Endometrium (tissue), 2 donors: ENCODE results near the gene PAGR1.
"Not testable (repeated sequence)": the region's sequence is repeated elsewhere in the genome, so short reads cannot be mapped to it uniquely, and the experiment has no call there.

Experiments used
- FAIRE-seq: peaks from 2 replicates; lab custom pipeline; 2012; peaks lifted over from hg19 to GRCh38; lab: Jason Lieb, UNC
- donor health status: control.
- donor health status: control.

The PAGR1 gene

DNA sequence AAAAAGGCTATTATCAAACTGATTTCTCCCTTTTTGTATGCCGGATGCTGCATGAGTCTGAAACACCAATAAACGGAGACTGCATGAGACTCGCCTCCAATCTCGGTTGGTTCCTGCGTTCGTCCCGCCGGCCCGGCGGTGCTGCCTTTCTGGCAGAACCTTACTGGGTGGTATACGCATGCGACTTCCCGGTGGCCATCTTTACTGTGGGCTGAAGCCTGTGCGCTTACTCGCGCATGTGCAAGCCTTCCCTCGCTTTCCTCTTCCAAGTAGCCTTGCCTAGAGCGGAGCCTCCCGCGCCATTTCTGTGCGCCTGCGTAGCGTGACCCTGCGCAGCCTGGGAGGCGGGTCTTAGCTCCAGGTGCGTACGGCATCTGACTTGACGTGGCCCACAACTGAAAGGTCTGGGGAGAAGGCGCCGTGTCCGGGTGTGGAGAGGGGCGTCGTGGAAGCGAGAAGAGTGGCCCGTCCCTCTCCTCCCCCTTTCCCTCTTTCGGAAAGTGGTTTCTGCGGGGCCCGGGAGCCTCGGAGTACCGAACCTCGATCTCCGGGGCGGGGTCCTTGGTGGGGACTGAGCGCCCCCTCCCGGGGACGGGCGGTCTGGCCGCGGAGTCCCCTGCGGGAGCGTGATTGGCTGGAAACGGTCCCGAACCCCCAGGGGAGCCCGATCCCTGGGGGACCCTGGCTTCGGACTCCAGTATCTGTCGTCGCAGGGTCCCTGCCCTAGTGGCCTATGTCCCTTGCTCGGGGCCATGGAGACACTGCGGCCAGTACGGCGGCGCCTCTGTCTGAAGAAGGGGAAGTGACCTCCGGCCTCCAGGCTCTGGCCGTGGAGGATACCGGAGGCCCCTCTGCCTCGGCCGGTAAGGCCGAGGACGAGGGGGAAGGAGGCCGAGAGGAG lies at the start of gene PAGR1:
TSS of gene PAGR1 (plus strand) at position 360 of the 901 bp plus-strand sequence. CDS start at position 734, 374 bp downstream.
- peak; percentile 78 for FAIRE-seq

DNA sequence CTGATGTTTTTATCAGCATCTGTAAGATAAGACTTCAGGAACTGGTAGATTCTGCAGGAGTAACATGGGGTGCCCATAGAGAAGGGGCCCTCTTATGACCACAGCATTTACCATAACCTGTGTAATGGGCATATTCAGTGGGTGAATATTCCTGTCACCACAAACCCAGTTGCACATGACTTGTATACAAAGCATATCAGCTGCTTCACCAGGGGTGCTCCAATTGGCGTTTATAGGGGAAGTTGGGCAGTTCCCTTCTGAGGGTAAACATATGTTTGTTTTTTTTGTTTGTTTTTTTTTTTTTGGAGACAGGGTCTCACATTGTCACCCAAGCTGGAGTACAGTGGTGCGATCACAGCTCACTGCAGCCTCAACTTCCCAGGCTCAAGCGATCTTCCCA lies 49.4 kb upstream of the PAGR1 start:
- FAIRE-seq: no peak

DNA sequence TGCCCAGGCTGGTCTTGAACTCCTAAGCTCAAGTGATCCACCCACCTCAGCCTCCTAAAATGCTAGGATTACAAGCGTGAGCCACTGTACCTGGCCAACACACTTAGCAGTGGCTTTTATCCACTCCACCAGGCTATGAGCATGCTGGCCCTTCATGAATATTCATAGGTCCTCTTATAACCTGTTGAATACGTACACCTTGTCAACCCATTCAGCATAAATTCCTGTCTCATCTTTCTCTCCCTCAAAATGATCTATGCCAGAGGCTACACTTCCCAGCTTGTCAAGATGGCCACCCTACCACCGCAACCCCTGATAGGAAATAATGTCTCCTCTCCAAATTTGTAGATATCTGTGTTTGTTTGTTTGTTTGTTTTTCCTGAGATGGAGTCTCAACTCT lies 48.9 kb upstream of the PAGR1 start:
- no peak for FAIRE-seq

DNA sequence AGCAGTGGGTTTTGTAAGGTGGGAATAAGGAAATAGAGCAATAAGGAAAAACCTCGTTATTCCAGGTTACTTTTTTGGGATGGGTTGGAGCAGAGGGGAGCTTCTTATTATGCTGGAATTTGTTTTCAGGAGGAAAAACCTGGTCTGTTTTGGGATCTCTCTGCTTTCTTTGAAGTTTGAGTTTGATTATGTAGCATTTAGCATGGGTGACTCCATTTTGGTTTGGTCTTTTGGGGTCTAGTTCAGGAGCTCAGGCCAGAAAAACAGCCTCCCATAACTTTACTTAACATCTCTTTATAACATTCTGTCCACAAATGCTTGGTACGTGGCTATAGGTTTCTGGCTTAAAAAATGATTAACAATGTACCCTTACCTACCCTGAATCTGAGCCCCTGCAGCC lies 46.4 kb upstream of the PAGR1 start:
- FAIRE-seq: no peak

DNA sequence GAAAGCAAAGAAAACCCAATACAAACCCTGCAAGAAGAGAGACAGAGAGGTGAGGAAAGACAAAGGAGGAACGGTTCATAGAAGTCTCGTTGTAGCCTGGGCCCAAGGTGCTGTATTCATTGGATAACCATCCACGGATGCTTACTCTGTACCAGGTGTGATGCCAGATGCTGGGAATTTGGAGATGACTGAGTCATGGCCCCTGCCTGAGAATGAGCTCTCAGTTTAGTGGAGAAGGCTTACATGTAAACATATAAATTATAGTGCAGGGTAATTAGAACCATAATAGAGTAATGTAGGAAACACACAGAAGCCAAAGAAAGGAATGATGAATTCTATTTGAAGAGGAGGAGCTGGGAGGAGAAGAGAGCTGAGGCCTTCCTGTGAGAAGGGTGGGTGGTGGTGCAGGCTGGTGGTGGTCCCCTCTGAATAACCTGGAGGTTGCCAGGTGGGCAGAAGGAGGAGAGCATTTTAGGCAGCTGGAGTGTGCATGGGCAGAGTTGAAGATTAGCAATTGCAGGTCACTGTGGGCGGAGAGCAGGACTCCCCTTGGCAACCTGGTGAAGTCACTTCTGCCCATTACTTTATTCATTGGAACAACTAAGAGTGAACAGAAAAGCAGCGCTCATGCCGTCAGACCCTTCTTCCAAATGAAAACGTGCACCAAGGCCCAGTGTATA lies 45.6 kb upstream of the PAGR1 start:
- no peak for FAIRE-seq

DNA sequence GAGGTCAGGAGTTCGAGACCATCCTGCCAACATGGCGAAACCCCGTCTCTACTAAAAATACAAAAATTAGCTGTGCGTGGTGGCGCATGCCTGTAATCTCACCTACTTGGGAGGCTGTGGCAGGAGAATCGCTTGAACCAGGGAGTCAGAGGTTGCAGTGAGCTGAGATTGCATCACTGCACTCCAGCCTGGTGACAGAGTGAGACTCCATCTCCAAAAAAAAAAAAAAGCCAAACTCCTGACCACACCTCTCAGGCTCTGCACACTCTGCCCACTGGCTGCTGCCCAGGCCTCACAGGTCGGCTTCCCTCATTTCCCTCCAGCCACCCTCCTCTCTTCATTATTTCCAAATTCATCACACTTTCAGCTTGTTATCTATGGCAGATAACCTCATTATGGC lies 43.6 kb upstream of the PAGR1 start:
- FAIRE-seq: not testable (repeated sequence)

DNA sequence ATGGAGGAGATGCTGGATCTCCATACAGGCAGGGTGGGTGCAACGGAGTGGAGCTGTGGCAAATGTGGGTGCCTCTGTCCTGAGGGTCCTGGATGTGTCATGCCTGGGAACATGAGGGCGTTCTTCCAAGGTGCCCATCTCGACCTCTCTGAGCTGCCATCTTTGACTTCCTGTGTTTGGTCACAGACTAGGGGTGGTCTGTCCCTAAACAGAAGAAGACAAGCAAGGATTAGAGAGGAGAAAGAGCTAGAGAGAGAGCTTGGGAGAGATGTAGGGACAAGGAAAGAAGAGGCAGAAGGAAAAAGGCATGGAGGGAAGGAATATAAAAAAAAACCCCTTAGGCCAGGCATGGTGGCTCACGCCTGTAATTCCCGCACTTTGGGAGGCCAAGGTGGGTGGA lies 41.2 kb upstream of the PAGR1 start:
- FAIRE-seq: no peak

DNA sequence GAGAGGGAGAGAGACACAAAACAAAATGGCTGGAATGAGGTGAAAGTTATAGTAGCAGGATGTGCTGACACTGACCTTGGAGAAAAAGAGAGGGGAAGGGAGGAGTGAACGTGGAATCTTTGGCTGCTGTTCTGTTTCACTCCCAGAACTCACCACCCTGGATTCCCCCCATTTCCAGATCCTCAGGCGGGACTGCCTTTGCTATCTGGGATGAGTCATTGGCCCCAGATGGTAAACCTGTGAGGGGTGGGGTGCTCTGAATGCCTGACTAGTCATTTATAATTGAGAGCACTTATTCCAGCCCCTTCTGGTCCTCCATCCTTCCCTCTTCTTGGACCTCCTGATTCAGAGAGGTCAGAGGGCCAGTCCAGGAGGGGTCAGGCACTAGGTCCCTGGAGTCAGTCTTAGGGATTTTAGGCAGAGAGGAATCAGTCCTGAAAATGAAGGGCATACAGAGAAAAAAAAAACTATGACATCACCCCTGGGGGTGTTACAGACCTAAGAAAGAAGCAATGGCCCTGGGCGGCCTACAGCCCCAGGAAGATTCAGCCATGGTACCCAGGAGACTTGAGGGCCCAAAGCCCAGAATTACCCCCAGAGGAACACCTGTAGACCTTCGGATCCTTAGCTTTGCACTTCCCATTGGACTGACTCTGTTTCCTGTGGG lies 40.1 kb upstream of the PAGR1 start:
- FAIRE-seq: no peak

DNA sequence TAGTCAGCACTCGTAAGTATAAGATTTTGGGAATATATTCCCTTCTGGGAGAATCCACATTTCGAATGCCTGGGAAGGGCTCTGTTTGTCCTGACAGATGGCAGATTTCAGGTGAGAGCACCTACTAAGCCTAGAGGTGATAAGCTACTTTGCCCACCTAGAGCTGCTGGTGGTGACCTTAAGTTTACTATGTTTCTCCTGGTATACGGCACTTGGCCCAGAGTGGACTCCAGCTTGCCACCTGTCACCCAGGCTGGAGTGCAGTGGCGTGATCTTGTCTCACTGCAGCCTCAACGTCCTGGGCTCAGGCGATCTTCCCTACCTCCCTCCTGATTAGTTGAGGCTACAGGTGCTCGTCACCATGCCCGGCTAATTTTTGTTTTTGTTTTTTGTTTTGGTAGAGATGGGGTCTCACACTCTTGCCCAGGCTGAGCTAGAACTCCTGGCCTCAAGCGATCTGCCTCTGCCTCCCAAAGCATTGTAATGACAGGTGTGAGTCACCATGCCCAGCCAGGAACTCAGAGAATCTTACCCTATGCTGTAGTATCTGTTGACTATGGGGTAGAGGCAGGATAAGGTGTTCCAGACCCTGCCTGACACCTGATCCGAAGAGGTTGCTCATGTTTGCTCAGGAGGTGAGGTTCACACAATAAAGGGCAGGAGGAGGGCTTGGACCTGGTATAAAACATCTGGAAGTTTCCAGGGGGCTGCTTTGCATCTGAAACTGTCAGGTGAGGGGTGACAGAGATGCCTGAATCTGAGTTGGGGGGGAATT lies 38.2 kb upstream of the PAGR1 start, which contains the start of gene ZG16:
TSS of gene ZG16 (plus strand) at position 681 of the 775 bp plus-strand sequence. CDS start 1,011 bp downstream, outside the sequence.
- FAIRE-seq: no peak

DNA sequence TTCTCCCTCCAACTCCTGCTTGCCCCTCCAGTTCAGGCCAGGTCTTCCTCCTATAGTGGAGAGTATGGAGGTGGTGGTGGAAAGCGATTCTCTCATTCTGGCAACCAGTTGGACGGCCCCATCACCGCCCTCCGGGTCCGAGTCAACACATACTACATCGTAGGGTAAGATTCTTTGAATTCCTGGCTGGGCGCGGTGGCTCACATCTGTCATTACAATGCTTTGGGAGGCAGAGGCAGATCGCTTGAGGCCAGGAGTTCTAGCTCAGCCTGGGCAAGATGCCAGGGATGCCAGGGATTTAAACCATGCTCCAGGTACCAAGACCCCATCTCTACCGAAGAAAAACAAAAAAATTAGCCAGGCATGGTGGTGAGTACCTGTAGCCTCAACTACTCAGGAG lies 36.5 kb upstream of the PAGR1 start:
- no peak for FAIRE-seq

DNA sequence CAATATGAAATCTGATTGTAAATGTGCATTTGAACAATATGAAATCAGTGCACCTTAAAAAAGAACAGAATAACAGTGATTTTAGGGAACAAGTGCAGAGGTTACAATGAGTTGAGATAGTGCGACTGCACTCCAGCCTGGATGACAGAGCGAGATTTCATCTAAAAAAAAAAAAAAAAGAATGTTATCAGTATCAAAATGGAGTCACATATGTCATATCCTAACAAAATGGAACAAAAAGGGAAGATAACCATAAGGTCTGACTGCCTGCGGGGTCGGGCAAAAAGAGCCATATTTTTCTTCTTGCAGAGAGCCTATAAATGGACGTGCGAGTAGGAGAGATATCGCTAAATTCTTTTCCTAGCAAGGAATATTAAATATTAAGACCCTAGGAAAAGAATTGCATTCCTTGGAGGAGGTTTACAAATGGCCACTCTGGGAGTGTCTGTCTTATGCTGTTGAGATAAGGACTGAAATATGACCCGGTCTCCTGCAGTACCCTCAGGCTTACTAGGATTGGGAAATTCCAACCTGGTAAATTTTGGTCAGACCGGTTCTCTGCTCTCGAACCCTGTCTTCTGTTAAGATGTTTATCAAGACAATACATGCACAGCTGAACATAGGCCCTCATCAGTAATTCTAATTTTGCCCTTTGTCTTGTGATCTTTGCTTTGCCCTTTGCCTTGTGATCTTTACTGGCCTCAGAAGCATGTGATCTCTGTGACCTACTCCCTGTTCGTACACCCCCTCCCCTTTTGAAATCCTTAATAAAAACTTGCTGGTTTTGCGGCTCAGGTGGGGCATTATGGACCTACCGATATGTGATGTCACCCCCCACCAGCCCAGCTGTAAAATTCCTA lies 32.6 kb upstream of the PAGR1 start:
- not testable (repeated sequence) for FAIRE-seq

DNA sequence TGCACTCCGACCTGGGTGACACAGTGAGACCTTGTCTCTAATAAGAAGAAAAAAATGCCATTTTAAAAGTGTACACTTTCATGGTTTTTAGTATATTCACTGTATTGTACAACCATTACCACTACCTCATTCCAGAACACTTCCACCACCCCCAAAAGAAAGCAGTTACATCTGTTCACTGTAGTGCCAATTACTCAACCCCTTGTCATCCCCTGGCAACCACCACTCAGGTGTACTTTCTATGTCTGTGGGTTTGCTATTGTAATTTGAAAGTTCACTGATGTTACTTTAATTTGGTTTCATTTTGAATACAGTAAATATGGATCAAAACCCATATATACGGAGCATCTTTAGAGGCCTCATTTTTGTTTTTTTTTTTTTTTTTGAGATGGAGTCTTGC lies 31.8 kb upstream of the PAGR1 start:
- FAIRE-seq: no peak

DNA sequence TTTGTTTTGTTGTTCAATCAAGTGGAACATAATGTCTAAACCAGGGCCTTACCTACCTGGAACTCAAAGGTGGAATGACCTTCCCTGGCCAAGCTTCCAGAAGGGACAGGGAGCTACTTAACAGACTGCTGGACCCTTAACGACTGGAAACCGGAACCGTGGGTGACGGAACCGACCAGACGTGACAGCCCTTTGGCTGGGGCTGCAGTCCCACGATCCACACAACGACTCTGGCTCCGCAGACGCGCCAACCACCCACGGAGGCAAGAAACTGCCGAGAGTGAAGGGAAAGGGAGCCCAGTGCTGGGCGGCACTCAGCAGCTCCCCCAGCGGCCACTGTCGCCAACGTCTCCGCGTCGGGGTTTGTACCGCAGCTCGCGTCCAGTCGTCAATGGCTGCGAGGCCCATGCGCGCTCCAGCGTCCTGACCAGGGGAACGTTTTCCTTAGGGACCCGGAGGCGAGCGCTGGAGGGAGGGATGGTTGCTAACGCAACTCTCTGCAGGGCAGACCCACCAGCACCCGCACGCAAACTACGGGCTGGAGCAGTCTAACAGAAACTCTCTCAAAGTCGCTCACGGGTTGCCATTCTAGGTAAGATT lies 31.0 kb upstream of the PAGR1 start:
- FAIRE-seq: no peak

DNA sequence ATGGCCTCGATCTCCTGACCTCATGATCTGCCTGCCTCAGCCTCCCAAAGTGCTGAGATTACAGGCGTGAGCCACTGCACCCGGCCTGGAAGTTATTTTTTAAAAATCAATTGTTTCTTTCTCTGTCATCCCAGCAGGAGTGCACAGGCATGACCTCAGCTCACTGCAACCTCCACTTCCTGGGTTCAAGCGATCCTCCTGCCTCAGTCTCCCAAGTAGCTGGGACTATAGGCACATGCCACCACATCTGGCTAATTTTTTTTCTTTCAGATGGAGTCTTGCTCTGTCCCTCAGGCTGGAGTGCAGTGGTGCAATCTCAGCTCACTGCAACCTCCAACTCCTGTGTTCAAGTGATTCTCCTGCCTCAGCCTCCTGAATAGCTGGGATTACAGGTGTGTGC lies 28.8 kb upstream of the PAGR1 start:
- FAIRE-seq: not testable (repeated sequence)

DNA sequence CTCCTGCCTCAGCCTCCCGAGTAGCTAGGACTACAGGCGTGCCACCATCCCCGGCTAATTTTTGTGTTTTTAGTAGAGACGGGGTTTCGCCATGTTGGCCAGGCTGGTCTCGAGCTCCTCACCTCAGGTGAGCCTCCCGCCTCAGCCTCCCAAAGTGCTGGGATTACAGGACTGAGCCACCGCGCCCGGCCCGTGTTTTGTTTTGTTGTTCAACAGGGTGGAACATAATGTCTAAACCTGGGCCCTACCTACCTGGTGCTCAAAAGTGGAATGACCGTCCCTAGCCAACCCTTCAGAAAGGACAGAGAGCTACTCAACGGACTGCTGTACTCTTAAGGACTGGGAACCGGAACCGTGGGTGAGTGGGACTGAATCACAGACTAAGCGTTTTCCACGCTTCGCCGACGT lies 26.2 kb upstream of the PAGR1 start:
- FAIRE-seq: no peak

DNA sequence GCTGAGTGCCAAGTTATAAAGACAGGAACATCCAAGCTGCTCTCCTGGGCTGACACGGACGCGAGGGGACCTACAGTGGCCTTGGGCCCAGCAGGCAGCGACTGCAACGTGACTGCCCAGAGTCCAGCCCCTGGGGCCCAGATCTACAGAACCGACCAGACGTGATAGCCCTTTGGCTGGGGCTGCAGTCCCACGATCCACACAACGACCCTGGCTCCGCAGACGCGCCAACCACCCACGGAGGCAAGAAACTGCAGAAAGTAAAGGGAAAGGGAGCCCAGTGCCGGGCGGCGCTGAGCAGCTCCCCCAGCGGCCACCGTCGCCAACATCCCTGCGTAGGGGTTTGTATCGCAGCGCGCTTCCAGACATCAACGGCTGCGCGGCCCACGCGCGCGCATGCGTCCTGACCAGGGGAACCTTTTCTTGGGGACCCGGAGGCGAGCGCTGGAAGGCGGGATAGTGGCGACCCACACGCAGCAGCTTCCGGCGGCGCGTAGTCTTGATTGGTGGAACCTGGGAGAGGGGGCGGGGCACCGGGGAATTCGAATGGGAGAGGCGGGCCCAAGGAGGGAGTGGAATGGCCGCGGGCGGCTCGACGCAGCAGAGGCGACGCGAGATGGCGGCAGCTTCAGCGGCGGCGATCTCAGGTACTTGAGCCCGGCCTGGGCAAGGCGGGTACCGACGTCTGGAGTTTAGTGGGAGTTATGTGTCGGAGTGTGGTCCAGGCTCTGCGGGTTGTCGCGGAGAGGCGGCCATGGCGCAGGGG lies 25.6 kb upstream of the PAGR1 start, which contains the start of gene KIF22:
TSS of gene KIF22 (plus strand) at position 569 of the 766 bp plus-strand sequence. CDS start at position 578, 9 bp downstream.
- peak; percentile 71 for FAIRE-seq

DNA sequence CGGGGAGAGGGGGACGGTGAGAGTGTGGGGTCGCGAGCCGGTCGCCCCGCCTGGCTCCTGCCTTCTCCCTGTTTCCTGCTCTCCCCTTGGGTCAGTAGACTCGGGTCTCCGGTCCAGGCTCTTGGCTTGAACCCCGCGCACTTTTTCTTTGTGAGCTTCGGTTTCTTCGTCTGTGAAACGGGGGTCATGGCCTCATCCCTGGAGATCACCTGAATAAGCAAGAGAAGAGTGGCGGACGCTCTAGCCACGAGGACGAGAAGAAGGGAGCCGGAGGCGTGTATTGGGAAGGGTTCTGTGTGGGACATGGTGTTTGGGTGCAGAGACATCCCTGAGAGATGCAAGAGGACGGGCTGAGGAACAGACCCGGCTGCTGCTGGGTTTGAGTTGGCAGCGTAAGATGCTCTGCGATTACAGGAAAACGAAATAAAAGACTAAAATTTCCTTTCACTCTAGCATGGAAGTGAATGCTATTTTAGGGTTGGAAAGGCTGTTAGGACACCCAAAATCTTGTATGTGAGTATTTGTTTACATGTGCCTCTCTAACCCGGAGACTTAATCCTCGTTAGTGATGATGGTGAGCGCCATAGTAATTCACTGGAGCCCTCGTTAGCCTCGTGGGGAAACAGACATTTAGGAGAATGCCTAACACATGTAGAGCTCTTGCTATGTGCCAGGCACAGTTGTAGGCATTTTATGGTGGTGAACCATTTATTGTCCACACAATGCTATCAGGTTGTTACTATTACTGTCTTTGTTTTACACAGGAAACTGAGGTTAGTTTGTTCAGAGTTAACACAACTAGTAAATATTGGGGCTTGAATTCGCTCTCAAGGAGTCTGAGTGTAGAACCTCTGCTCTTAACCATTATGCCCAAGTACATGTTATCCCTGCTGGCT lies 24.8 kb upstream of the PAGR1 start:
- FAIRE-seq: no peak
